Neutrophil (primary cell): ENCODE results near the gene TSPAN8.
"Not testable (repeated sequence)": the region's sequence is repeated elsewhere in the genome, so short reads cannot be mapped to it uniquely, and the experiment has no call there.

Experiments
- H3K27ac ChIP-seq: fragments of 200-600 bp; sonication (generic); 2 replicates; pipeline ENCODE4 v1.5.1; 2016; ENCODE audit warnings: mild to moderate bottlenecking, moderate library complexity
- H3K27me3 ChIP-seq: fragments of 200-600 bp; sonication (generic); 2 replicates; pipeline ENCODE4 v1.6.0; 2016; ENCODE audit warnings: mild to moderate bottlenecking
- H3K36me3 ChIP-seq: fragments of 200-600 bp; sonication (generic); 2 replicates; pipeline ENCODE4 v1.5.1; 2017
- H3K4me1 ChIP-seq, 2 experiments: fragments of 200-600 bp in 1 of 2; sonication (generic) in 1 of 2; 1 replicate in 1 of 2; 2 replicates in 1 of 2; pipeline versions ENCODE4 v1.5.1 to v1.6.1; 2013 to 2016; ENCODE audit warnings: low read depth in 1 of 2, low read length in 1 of 2, mild to moderate bottlenecking in 1 of 2, moderate library complexity in 1 of 2; ENCODE audit not compliant: control insufficient read depth in 1 of 2, insufficient read depth in 1 of 2
- H3K4me3 ChIP-seq, 2 experiments: fragments of 200-600 bp in 1 of 2; sonication (generic) in 1 of 2; 1 replicate in 1 of 2; 2 replicates in 1 of 2; pipeline ENCODE4 v1.5.1; 2013 to 2016; ENCODE audit warnings: low read depth in 1 of 2, low read length in 1 of 2, mild to moderate bottlenecking in 1 of 2, moderate library complexity in 1 of 2
- H3K9me3 ChIP-seq: fragments of 200-600 bp; sonication (generic); 2 replicates; pipeline ENCODE4 v1.5.1; 2016
- CTCF ChIP-seq: fragments of 200-600 bp; sonication (generic); IDR thresholded peaks from 2 replicates; pipeline ENCODE4 v1.5.1; 2016; ENCODE audit warnings: antibody characterized with exemption

The TSPAN8 gene

DNA sequence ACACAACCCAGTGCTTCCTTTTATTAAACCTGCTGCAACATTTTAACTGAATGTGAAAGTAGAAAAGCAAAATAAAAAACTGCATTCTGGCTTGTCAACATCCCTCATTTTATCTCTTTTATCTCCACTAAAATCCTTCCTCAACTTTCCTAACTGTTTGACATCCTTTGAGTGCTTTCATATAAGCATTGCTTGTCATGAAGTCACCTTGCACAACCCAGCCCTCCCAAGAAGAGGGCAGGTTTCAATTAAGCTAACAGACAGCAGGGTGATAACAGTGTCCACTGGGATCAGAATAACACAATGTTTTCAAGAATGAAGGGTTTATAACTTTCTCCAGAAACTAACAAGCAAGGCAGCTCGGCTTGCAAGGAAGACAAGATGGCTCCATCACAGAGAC, 16.3 kb upstream of the TSPAN8 start:
- Histone ChIP-seq H3K4me3 (no peak overlapping the region), H3K36me3 (no peaks in the 10 kb centered on the region), H3K9me3 (no peaks in the 10 kb centered on the region), H3K4me1 (no peaks in the 10 kb centered on the region), H3K27me3 (no peaks in the 10 kb centered on the region), H3K27ac (no peak overlapping the region)
- TF ChIP-seq CTCF: no peak

DNA sequence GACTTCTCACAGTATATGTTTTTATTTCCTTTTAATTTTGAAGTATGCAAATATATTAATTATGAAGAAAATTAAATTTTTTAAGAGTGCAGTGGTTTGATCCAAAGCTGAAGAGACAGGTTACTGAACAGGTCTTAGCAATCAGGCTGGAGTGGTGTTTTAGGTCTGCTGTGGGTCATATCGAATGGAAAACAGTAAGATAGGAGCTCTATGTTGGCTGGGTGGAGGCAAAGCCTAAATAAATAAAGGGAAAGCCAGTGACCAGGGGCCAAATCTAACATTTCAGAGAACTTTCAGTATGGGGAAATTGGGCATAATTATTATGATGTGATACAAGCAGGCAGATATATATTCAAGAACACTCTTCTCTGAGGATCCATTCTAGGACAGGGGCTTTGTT, 12.7 kb upstream of the TSPAN8 start:
- Histone ChIP-seq H3K4me1 (no peaks in the 10 kb centered on the region), H3K27me3 (no peaks in the 10 kb centered on the region), H3K36me3 (no peaks in the 10 kb centered on the region), H3K9me3 (peaks cover 8% of the 10 kb centered on the region), H3K27ac (no peak overlapping the region), H3K4me3 (no peak overlapping the region)
- TF ChIP-seq CTCF: no peak

- TF ChIP-seq CTCF: no peak
- H3K27ac ChIP-seq: no peak overlapping the region
- no peak overlapping the region for H3K4me3 ChIP-seq
- no peaks in the 10 kb centered on the region for H3K27me3 ChIP-seq
- H3K4me1 ChIP-seq: no peaks in the 10 kb centered on the region
- peaks cover 8% of the 10 kb centered on the region for H3K9me3 ChIP-seq
- H3K36me3 ChIP-seq: no peaks in the 10 kb centered on the region
These were observed 11.5 kb upstream of the TSPAN8 start for GRCh38 chr12:71169286-71169685.

GRCh38 chr12:71166862-71167496, 9.2 kb upstream of the TSPAN8 start:
- peaks cover 8% of the 10 kb centered on the region for H3K9me3 ChIP-seq
- no peak overlapping the region for H3K4me3 ChIP-seq
- H3K36me3 ChIP-seq: no peaks in the 10 kb centered on the region
- no peaks in the 10 kb centered on the region for H3K27me3 ChIP-seq
- no peak overlapping the region for H3K27ac ChIP-seq
- no peaks in the 10 kb centered on the region for H3K4me1 ChIP-seq
- TF ChIP-seq CTCF: no peak

DNA sequence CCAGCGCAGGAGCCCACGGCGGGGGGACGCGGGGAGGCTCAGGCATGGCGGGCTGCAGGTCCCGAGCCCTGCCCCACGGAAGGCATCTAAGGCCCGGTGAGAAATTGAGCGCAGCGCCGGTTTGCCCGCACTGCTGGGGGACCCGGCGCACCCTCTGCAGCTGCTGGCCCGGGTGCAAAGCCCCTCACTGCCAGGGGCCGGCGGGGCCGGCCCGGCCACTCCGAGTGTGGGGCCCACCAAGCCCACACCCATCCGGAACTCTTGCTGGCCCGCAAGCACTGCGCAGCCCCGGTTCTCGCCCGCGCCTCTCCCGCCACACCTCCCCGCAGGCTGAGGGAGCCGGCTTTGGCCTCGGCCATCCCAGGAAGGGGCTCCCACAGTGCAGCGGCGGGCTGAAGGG, 8.5 kb upstream of the TSPAN8 start:
- no peak overlapping the region for H3K27ac ChIP-seq
- no peak overlapping the region for H3K4me3 ChIP-seq
- H3K27me3 ChIP-seq: no peaks in the 10 kb centered on the region
- no peak for TF ChIP-seq CTCF
- no peaks in the 10 kb centered on the region for H3K4me1 ChIP-seq
- no peaks in the 10 kb centered on the region for H3K36me3 ChIP-seq
- peaks cover 8% of the 10 kb centered on the region for H3K9me3 ChIP-seq

GRCh38 chr12:71165780-71166179, 8.0 kb upstream of the TSPAN8 start:
- not testable (repeated sequence) for H3K36me3 ChIP-seq, H3K27ac ChIP-seq, H3K4me1 ChIP-seq, H3K27me3 ChIP-seq, H3K9me3 ChIP-seq, H3K4me3 ChIP-seq
